H9 (cell line): ENCODE measurements around the gene RAB11FIP5. TPM values are rescaled to one million over a fixed set of nuclear protein-coding genes. Genes with fewer than 3 reads are reported as not detected.

Experiments used
- DNase-seq: peaks from one replicate; pipeline ENCODE4 v3.0.0-alpha.2; 2017
- H2AFZ ChIP-seq: one replicate; pipeline ENCODE4 v1.6.1; 2013; ENCODE audit warnings: mild to moderate bottlenecking, low read length, control low read depth, moderate library complexity
- H2AK5ac ChIP-seq: 2 replicates; pipeline ENCODE4 v1.6.1; 2013; ENCODE audit warnings: low read length, control low read depth, mixed read lengths; ENCODE audit not compliant: insufficient read length
- H2BK120ac ChIP-seq: one replicate; pipeline ENCODE4 v1.6.1; 2013; ENCODE audit warnings: low read depth, mild to moderate bottlenecking, low read length, control low read depth, inconsistent platforms; ENCODE audit not compliant: poor library complexity, severe bottlenecking
- H2BK12ac ChIP-seq: 2 replicates; pipeline ENCODE4 v1.6.1; 2013; ENCODE audit warnings: low read length, control low read depth, mixed read lengths, low read depth; ENCODE audit not compliant: insufficient read length
- H2BK15ac ChIP-seq: 2 replicates; pipeline ENCODE4 v1.6.1; 2013; ENCODE audit warnings: low read depth, low read length, control low read depth
- H2BK20ac ChIP-seq: one replicate; pipeline ENCODE4 v1.6.1; 2013; ENCODE audit warnings: low read depth, mild to moderate bottlenecking, low read length, control low read depth, inconsistent platforms; ENCODE audit not compliant: poor library complexity, severe bottlenecking
- H2BK5ac ChIP-seq: 2 replicates; pipeline ENCODE4 v1.6.1; 2013; ENCODE audit warnings: low read length, control low read depth, mixed read lengths; ENCODE audit not compliant: insufficient read length
- H3K14ac ChIP-seq: 2 replicates; pipeline ENCODE4 v1.6.1; 2013; ENCODE audit warnings: low read length, control low read depth; ENCODE audit not compliant: insufficient read depth
- H3K18ac ChIP-seq: 2 replicates; pipeline ENCODE4 v1.6.1; 2013; ENCODE audit warnings: low read depth, mild to moderate bottlenecking, mixed read lengths, low read length, control low read depth; ENCODE audit not compliant: insufficient read length
- H3K23ac ChIP-seq: 2 replicates; pipeline ENCODE4 v1.6.1; 2013; ENCODE audit warnings: low read length, control low read depth, mixed read lengths, low read depth; ENCODE audit not compliant: insufficient read length
- H3K23me2 ChIP-seq: 2 replicates; pipeline ENCODE4 v1.6.1; 2013; ENCODE audit warnings: low read depth, mild to moderate bottlenecking, mixed read lengths, low read length, control low read depth; ENCODE audit not compliant: insufficient read length, poor library complexity, severe bottlenecking
- H3K27ac ChIP-seq: 2 replicates; pipeline ENCODE4 v1.5.1; 2013; ENCODE audit warnings: low read length, control low read depth, mixed read lengths, low read depth; ENCODE audit not compliant: insufficient read length
- H3K27me3 ChIP-seq: 2 replicates; pipeline ENCODE4 v1.6.1; 2013; ENCODE audit warnings: low read length, control low read depth, inconsistent platforms; ENCODE audit not compliant: insufficient read depth
- H3K4ac ChIP-seq: 2 replicates; pipeline ENCODE4 v1.6.1; 2013; ENCODE audit warnings: low read depth, mild to moderate bottlenecking, control low read depth, inconsistent platforms, low read length, moderate library complexity
- H3K4me1 ChIP-seq: 2 replicates; pipeline ENCODE4 v1.6.1; 2013; ENCODE audit warnings: low read length, control low read depth, inconsistent platforms; ENCODE audit not compliant: insufficient read depth
- H3K4me2 ChIP-seq: 2 replicates; pipeline ENCODE4 v1.6.1; 2013; ENCODE audit warnings: low read length, control low read depth, mixed read lengths; ENCODE audit not compliant: insufficient read length, insufficient read depth
- H3K56ac ChIP-seq: 2 replicates; pipeline ENCODE4 v1.6.1; 2013; ENCODE audit warnings: low read depth, mild to moderate bottlenecking, mixed read lengths, low read length, control low read depth; ENCODE audit not compliant: insufficient read length
- H3K79me1 ChIP-seq: 2 replicates; pipeline ENCODE4 v1.6.1; 2013; ENCODE audit warnings: low read depth, mild to moderate bottlenecking, moderate library complexity, low read length, control low read depth, inconsistent platforms; ENCODE audit not compliant: insufficient read depth, poor library complexity, severe bottlenecking
- H3K79me2 ChIP-seq: 2 replicates; pipeline ENCODE4 v1.6.1; 2013; ENCODE audit warnings: low read length, control low read depth, inconsistent platforms; ENCODE audit not compliant: insufficient read depth
- H3K9ac ChIP-seq: 2 replicates; pipeline ENCODE4 v1.6.1; 2013; ENCODE audit warnings: low read length, control low read depth, mixed read lengths; ENCODE audit not compliant: insufficient read length; ENCODE audit errors: extremely low read depth
- H3K9me3 ChIP-seq: one replicate; pipeline ENCODE4 v1.6.1; 2013; ENCODE audit warnings: low read depth, low read length, inconsistent platforms; ENCODE audit not compliant: control insufficient read depth
- H3T11ph ChIP-seq: one replicate; pipeline ENCODE4 v1.6.1; 2013; ENCODE audit warnings: mild to moderate bottlenecking, low read length, control low read depth, inconsistent platforms
- H4K20me1 ChIP-seq: one replicate; pipeline ENCODE4 v1.6.1; 2013; ENCODE audit not compliant: control insufficient read depth, insufficient read length, insufficient read depth
- H4K5ac ChIP-seq: 2 replicates; pipeline ENCODE4 v1.6.1; 2013; ENCODE audit warnings: low read depth, mild to moderate bottlenecking, mixed read lengths, low read length, control low read depth; ENCODE audit not compliant: insufficient read length
- H4K8ac ChIP-seq: replicated peaks from 2 replicates; pipeline ENCODE4 v1.6.1; 2013; ENCODE audit warnings: low read length, control low read depth, mixed read lengths, low read depth; ENCODE audit not compliant: insufficient read length
- H4K91ac ChIP-seq: 2 replicates; pipeline ENCODE4 v1.6.1; 2013; ENCODE audit warnings: low read depth, mild to moderate bottlenecking, moderate library complexity, mixed read lengths, low read length, control low read depth; ENCODE audit not compliant: insufficient read length
- H3K27ac Mint-ChIP-seq, 3 experiments: 2 replicates in 2 of 3; 3 replicates in 1 of 3; pipeline ENCODE4 v1.8.0; 2020 to 2021; ENCODE audit warnings: mixed read lengths in 3 of 3, mild to moderate bottlenecking in 1 of 3, moderate library complexity in 1 of 3
- H3K27me3 Mint-ChIP-seq: 2 replicates; pipeline ENCODE4 v1.8.0; 2021; ENCODE audit warnings: low read depth, mild to moderate bottlenecking, moderate library complexity, mixed read lengths
- H3K36me3 Mint-ChIP-seq, 3 experiments: 2 replicates in 2 of 3; 3 replicates in 1 of 3; pipeline ENCODE4 v1.8.0; 2020 to 2021; ENCODE audit warnings: low read depth in 3 of 3, mixed read lengths in 3 of 3; ENCODE audit not compliant: insufficient read depth in 1 of 3
- H3K4me1 Mint-ChIP-seq, 2 experiments: 2 replicates each; pipeline ENCODE4 v1.8.0; 2020; ENCODE audit warnings: mixed read lengths in 2 of 2
- H3K4me3 Mint-ChIP-seq, 2 experiments: 2 replicates in 1 of 2; 3 replicates in 1 of 2; pipeline ENCODE4 v1.8.0; 2020 to 2021; ENCODE audit warnings: mild to moderate bottlenecking in 2 of 2, mixed read lengths in 2 of 2, moderate library complexity in 1 of 2
- H3K9me3 Mint-ChIP-seq, 2 experiments: 2 replicates in 1 of 2; 3 replicates in 1 of 2; pipeline ENCODE4 v1.8.0; 2020; ENCODE audit warnings: mild to moderate bottlenecking in 2 of 2, mixed read lengths in 2 of 2, moderate library complexity in 1 of 2
- CTCF ChIP-seq: fragments of 200-600 bp; sonication (generic); conservative IDR thresholded peaks from 3 replicates; pipeline ENCODE4 v1.8.0; 2021; ENCODE audit warnings: antibody characterized with exemption, mild to moderate bottlenecking
- WGBS: extraction: QIAGEN DNeasy Blood & Tissue Kit; methylation state at CpG from one replicate; pipeline ENCODE4 v1.1.7; 2013; ENCODE audit warnings: missing lambda C conversion rate, low lambda C conversion rate, mixed read lengths; ENCODE audit not compliant: insufficient read length; ENCODE audit errors: extremely low coverage; 5-methylcytosine and 5-hydroxymethylcytosine counted together
- total RNA-seq: library from RNA; stranded (reverse); gene quantifications from 2 replicates; pipeline ENCODE4 v1.2.1, GENCODE V29; 2021

Gene RAB11FIP5
- total RNA-seq, 1 experiment from 2014 or later, result 7.1 TPM

- Histone ChIP-seq H2BK15ac (no peak overlapping the region), H3K18ac (no peak overlapping the region), H3K56ac (no peak overlapping the region), H4K8ac (no peak overlapping the region), H3K4me2 (no peak overlapping the region), H3K27me3 (no peaks in the 10 kb centered on the region), H2BK20ac (no peak overlapping the region), H3K79me1 (no peaks in the 10 kb centered on the region), H3K9ac (no peak overlapping the region), H3T11ph (no peak overlapping the region), H3K27ac (no peak overlapping the region), H2BK120ac (no peak overlapping the region), H4K5ac (no peak overlapping the region), H2BK12ac (no peak overlapping the region), H2AFZ (no peak overlapping the region), H3K9me3 (no peaks in the 10 kb centered on the region), H3K79me2 (no peaks in the 10 kb centered on the region), H3K14ac (no peak overlapping the region), H2BK5ac (no peak overlapping the region), H4K20me1 (no peaks in the 10 kb centered on the region), H3K23ac (no peak overlapping the region), H3K4me1 (no peaks in the 10 kb centered on the region; the same call in 1 of the 2 replicates), H3K23me2 (no peaks in the 10 kb centered on the region), H4K91ac (no peak overlapping the region), H3K4ac (no peak overlapping the region), H2AK5ac (no peak overlapping the region)
- Mint-ChIP-seq H3K27ac (no peak overlapping the region), H3K36me3 (peaks cover 0 to 4% (median 0%) of the 10 kb centered on the region in 3 experiments; a peak in 2 of 7 replicates), H3K4me1 (peaks cover 14 to 21% of the 10 kb centered on the region in 2 experiments), H3K9me3 (no peaks in the 10 kb centered on the region), H3K27me3 (no peaks in the 10 kb centered on the region), H3K4me3 (no peak overlapping the region)
- no peak for DNase-seq
- TF ChIP-seq CTCF, result no peak
- WGBS, result no CpG with 5 or more reads among the region's 1 CpG
Measured at GRCh38 chr2:73033142-73033765, 79.5 kb downstream of the RAB11FIP5 start.
